Mammary epithelial cell (primary cell): ENCODE results near the gene TMLHE.

Source experiments
- EZH2 ChIP-seq: IDR thresholded peaks from 2 replicates; pipeline ENCODE4 v1.6.1; 2012; ENCODE audit warnings: low read length, inconsistent platforms, borderline replicate concordance
- TF ChIP-seq, protein P1 (sequence below), 2 donors: IDR thresholded peaks in 1 of 2; conservative IDR thresholded peaks in 1 of 2; 2 replicates each; pipeline ENCODE4 v1.5.1; 2011 to 2012; ENCODE audit warnings: inconsistent platforms in 2 of 2, low read length in 2 of 2, mild to moderate bottlenecking in 2 of 2, control low read depth in 1 of 2, low read depth in 1 of 2; ENCODE audit not compliant: insufficient read depth in 1 of 2; ENCODE audit errors: extremely low read depth in 1 of 2

DNA sequence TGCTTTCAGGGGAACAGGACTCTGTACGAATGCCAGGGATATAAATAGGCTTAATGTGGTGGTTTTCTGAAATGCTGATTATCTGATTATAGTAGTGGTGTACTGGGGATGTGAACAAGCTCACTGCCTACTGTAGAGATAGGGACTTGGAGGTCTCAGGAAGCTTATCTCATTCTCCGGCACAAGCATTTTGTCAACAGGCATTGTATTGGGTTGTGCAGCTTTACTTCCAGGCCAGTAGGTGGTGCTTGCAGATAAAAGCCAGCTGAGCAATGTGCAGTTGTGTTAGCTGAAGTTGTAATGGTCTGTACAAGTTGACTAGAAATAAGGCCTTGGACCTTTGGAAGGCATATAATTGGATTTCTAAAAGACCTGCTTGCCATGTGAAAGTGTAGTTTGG lies 49.5 kb upstream of the TMLHE start:
- TF ChIP-seq, protein P1, sequence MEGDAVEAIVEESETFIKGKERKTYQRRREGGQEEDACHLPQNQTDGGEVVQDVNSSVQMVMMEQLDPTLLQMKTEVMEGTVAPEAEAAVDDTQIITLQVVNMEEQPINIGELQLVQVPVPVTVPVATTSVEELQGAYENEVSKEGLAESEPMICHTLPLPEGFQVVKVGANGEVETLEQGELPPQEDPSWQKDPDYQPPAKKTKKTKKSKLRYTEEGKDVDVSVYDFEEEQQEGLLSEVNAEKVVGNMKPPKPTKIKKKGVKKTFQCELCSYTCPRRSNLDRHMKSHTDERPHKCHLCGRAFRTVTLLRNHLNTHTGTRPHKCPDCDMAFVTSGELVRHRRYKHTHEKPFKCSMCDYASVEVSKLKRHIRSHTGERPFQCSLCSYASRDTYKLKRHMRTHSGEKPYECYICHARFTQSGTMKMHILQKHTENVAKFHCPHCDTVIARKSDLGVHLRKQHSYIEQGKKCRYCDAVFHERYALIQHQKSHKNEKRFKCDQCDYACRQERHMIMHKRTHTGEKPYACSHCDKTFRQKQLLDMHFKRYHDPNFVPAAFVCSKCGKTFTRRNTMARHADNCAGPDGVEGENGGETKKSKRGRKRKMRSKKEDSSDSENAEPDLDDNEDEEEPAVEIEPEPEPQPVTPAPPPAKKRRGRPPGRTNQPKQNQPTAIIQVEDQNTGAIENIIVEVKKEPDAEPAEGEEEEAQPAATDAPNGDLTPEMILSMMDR (conservative IDR thresholded peaks at IDR 0.05 in 1 of 2, IDR thresholded peaks at IDR 0.05 in 1 of 2; ENCODE audit: extremely low read depth in 1 of 2, insufficient read depth in 1 of 2, low read depth in 1 of 2, low read length in 2 of 2) = peak; percentile 17 to 55
- TF ChIP-seq EZH2 = no peak
